ENCODE results near the gene CERS1.

DNA sequence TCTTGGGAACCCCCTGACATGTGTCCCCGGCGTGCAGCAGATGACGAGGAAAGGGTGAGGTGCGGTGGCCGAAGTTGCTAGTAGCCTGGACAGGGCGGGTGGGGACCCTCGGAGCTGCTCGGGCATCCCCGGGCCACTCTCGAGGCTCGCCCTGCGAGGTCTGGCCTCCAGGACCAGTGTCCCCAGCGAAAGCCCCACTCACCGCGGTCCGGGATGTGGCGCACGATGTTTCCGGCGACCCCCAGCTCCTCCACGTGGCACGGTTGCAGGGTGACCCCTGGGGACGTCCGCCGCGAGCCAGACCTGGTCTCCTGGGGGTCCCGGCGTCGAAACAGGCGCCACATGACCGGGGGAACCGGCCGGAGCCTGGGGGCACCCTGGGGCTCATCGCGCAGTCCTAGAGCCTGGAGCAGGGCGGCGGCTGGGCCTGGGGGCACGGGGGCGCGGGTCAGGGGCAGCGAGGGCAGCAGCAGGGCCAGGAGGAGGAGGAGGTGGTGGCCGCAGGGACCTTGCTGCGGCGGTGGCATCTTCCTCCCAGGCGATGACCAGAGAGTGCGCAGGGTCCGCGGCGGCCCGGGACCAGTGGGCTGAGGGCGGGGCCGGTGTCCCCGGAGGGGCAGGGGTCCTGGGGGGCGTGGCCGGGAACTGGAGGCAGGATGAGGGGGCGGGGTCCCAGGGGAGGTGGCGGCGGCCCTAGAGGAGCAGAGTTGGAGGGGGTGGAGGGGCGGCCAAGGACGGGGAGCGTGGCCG is 26.0 kb downstream of the CERS1 start:
- TF ChIP-seq, protein P1, sequence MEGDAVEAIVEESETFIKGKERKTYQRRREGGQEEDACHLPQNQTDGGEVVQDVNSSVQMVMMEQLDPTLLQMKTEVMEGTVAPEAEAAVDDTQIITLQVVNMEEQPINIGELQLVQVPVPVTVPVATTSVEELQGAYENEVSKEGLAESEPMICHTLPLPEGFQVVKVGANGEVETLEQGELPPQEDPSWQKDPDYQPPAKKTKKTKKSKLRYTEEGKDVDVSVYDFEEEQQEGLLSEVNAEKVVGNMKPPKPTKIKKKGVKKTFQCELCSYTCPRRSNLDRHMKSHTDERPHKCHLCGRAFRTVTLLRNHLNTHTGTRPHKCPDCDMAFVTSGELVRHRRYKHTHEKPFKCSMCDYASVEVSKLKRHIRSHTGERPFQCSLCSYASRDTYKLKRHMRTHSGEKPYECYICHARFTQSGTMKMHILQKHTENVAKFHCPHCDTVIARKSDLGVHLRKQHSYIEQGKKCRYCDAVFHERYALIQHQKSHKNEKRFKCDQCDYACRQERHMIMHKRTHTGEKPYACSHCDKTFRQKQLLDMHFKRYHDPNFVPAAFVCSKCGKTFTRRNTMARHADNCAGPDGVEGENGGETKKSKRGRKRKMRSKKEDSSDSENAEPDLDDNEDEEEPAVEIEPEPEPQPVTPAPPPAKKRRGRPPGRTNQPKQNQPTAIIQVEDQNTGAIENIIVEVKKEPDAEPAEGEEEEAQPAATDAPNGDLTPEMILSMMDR (IDR thresholded peaks at IDR 0.05; ENCODE audit: borderline replicate concordance, extremely low read depth, low read length, poor library complexity, severe bottlenecking): no peak
- no peak for TF ChIP-seq EZH2 (IDR thresholded peaks at IDR 0.05; ENCODE audit: borderline replicate concordance, low read depth, low read length, severe bottlenecking)

Data from DND-41 (cell line).